Breast epithelium (tissue), 3 donors: ENCODE data around the gene SLC12A7.

Experiments used
- POLR2A ChIP-seq: fragments of 450-650 bp; IDR thresholded peaks from one replicate; pipeline ENCODE4 v1.6.1; 2016; ENCODE audit warnings: antibody characterized with exemption, mild to moderate bottlenecking, moderate library complexity
- POLR2AphosphoS5 ChIP-seq, 3 donors: sonication (generic); formaldehyde crosslinking; IDR thresholded peaks; one replicate each; pipeline ENCODE4 v1.6.1; 2017; ENCODE audit warnings: antibody characterized with exemption in 3 of 3

DNA sequence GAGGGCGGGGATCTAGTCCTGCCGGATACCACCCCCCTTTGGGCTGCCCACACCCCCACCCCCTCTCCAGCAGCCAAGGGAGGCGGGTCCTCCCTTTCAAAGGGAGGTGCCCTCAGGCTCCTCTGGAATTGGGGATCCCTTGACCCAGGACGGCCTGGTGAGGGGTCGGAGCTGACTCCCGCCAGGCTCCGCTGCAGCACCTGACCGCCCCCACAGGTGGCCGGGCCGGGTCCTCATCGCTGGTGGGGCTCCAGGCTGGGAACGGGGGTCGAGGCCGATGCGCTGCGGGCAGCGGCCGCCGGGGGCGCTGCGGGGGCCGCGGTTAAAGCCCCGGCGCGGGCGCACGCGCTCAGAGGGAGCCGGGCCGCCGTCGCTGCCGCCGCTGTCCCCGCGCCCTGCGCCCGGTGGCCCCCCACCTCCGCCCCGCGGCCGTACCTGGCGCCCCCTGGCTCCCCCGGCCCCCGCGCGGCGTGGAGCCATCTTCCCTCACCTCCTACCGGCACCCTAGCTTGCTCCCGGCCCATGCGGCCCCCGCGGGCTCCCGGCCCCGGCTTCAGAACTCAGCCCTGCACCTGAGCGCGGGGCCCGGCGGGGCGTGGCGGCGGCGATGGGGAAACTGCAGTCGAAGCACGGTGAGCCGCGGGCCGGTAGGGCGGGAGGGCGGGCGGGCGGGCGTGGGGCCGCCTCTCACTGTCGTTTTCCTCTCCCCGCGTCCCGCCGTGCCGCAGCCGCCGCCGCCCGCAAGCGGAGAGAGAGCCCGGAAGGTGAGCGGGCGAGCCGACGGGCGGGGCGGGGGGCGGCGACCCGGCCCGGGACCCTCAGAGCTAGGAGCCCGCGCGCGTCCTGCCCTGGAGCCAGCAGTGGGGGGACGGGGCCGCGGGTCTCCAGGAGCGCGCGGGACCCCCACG lies 103.2 kb downstream of the SLC12A7 start, which contains the start of gene NKD2:
- no peak for TF ChIP-seq POLR2A
- no peak for TF ChIP-seq POLR2AphosphoS5 (IDR thresholded peaks at IDR 0.05)
